Measurements from ENCODE around the gene PLCB1. TPM values are rescaled to one million over a fixed set of nuclear protein-coding genes. Genes with fewer than 3 reads are reported as not detected.

PLCB1 gene
- total and polyA plus RNA-seq, 2 donors (not counting 3 experiments of a cell fraction or from before 2014, with no cell fraction given): 10.2 to 53.4 TPM

DNA sequence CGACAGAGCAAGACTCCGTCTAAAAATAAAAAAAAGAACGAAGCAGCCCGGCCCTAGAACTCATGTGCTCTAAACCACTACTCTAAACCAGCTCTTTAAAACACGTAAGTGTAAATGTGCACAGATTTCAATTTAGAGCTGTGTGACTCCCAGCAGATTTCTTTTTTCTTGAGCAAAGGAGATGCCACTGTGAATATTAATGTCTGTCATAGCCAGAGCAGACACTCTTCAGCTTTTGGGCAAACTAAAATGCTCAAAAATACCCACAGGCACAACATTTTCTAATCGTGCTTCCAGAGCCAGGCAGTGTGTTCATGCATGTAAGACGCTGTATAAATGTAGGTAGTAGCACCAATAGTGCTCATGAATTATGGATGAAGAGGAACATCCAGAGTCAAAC, 717.9 kb downstream of the PLCB1 start:
- ChIA-PET POLR2A (no interaction called here), CTCF (interaction anchor here (1.2 kb wide), 1 partner anchor 543 kb away, joined by 3 read pairs; no protein-coding TSS in a partner anchor)
- dilution Hi-C loops (cut with MboI; ENCODE audit: extremely low pct_ligation_motif_present, low sequenced_read_pairs) (no loop called here), intact Hi-C loops (cut with micrococcal nuclease) (loop anchor here (5.0 to 10.0 kb wide), 2 partner anchors 217 to 325 kb away; partner anchors contain the start of gene PLCB4)
- Histone ChIP-seq H3K4me2 (ENCODE audit: insufficient read depth, low read length) (no peak overlapping the region), H2AFZ (ENCODE audit: low read depth, low read length) (no peak overlapping the region), H3K4me1 (ENCODE audit: control insufficient read depth, extremely low read depth, insufficient read depth, low read length) (peaks cover 13% of the 10 kb centered on the region), H3K36me3 (ENCODE audit: control insufficient read depth in 2 of 2, extremely low read depth in 1 of 2, insufficient read depth in 2 of 2, low read length in 2 of 2) (no peaks in the 10 kb centered on the region), H3K27ac (ENCODE audit: insufficient read depth, low read depth, low read length) (no peak overlapping the region), H4K20me1 (replicated peaks; ENCODE audit: control insufficient read depth, extremely low read depth, insufficient read depth, low read length) (no peaks in the 10 kb centered on the region), H3K27me3 (ENCODE audit: control insufficient read depth in 2 of 2, insufficient read depth in 2 of 2, low read length in 2 of 2) (no peaks in the 10 kb centered on the region), H3K9me1 (replicated peaks; ENCODE audit: control insufficient read depth, extremely low read depth, insufficient read depth, low read length) (no peaks in the 10 kb centered on the region), H3K4me3 (replicated peaks in 1 of 3; ENCODE audit: insufficient read depth in 1 of 3, low read depth in 1 of 3, low read length in 3 of 3) (no peak overlapping the region), H3K9me3 (replicated peaks; ENCODE audit: control insufficient read depth, insufficient read depth, low read length) (no peaks in the 10 kb centered on the region), H3K79me2 (ENCODE audit: control insufficient read depth, insufficient read depth, low read length) (no peaks in the 10 kb centered on the region), H3K9ac (replicated peaks; ENCODE audit: extremely low read depth, insufficient read depth, low read length) (no peak overlapping the region)
- DNase-seq (ENCODE audit: low read depth, low spot score) (no peak), FAIRE-seq (no peak)
- TF ChIP-seq POLR2AphosphoS5 (IDR thresholded peaks at IDR 0.05; ENCODE audit: insufficient read depth, low read depth, low read length) (no peak), EZH2 (IDR thresholded peaks at IDR 0.05; ENCODE audit: borderline replicate concordance, low read depth, low read length, severe bottlenecking) (no peak), JUN (IDR thresholded peaks at IDR 0.05; ENCODE audit: borderline replicate concordance, insufficient read depth, insufficient read length, low read depth) (no peak), FOS (IDR thresholded peaks at IDR 0.05; ENCODE audit: borderline replicate concordance, insufficient read depth, low read length) (no peak)
- TF ChIP-seq, protein P1, sequence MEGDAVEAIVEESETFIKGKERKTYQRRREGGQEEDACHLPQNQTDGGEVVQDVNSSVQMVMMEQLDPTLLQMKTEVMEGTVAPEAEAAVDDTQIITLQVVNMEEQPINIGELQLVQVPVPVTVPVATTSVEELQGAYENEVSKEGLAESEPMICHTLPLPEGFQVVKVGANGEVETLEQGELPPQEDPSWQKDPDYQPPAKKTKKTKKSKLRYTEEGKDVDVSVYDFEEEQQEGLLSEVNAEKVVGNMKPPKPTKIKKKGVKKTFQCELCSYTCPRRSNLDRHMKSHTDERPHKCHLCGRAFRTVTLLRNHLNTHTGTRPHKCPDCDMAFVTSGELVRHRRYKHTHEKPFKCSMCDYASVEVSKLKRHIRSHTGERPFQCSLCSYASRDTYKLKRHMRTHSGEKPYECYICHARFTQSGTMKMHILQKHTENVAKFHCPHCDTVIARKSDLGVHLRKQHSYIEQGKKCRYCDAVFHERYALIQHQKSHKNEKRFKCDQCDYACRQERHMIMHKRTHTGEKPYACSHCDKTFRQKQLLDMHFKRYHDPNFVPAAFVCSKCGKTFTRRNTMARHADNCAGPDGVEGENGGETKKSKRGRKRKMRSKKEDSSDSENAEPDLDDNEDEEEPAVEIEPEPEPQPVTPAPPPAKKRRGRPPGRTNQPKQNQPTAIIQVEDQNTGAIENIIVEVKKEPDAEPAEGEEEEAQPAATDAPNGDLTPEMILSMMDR (IDR thresholded peaks at IDR 0.05; ENCODE audit: extremely low read depth in 1 of 2, insufficient read depth in 1 of 2, low read depth in 1 of 2, low read length in 2 of 2): no peak
- no TSS peak for BruUV-seq (replicated peaks)

DNA sequence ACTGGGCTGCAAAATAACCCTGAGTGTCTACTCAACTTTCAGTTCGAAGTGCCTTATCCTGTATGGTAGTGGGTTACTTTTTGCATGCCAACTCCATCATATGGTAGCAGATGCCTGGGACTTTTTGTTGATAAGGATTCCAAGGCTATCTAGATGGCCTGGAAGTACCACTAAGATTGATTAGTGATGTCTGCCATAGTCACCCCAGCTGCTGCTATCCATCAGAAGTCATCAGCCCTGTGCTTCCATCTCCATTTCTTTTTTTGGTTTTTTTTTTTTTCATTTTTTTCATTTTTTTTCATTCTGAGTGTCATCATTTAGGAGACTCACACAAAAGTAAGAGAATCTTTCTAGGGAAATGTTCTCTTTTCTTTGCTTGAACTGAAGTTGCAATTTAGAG, 719.4 kb downstream of the PLCB1 start:
- Histone ChIP-seq H3K27me3 (ENCODE audit: control insufficient read depth in 2 of 2, insufficient read depth in 2 of 2, low read length in 2 of 2) (no peaks in the 10 kb centered on the region), H3K27ac (ENCODE audit: insufficient read depth, low read depth, low read length) (no peak overlapping the region), H3K9ac (replicated peaks; ENCODE audit: extremely low read depth, insufficient read depth, low read length) (no peak overlapping the region), H4K20me1 (replicated peaks; ENCODE audit: control insufficient read depth, extremely low read depth, insufficient read depth, low read length) (no peaks in the 10 kb centered on the region), H3K9me1 (replicated peaks; ENCODE audit: control insufficient read depth, extremely low read depth, insufficient read depth, low read length) (no peaks in the 10 kb centered on the region), H3K9me3 (replicated peaks; ENCODE audit: control insufficient read depth, insufficient read depth, low read length) (no peaks in the 10 kb centered on the region), H3K36me3 (ENCODE audit: control insufficient read depth in 2 of 2, extremely low read depth in 1 of 2, insufficient read depth in 2 of 2, low read length in 2 of 2) (no peaks in the 10 kb centered on the region), H3K4me3 (replicated peaks in 1 of 3; ENCODE audit: insufficient read depth in 1 of 3, low read depth in 1 of 3, low read length in 3 of 3) (no peak overlapping the region), H3K4me2 (ENCODE audit: insufficient read depth, low read length) (no peak overlapping the region), H3K79me2 (ENCODE audit: control insufficient read depth, insufficient read depth, low read length) (no peaks in the 10 kb centered on the region), H3K4me1 (ENCODE audit: control insufficient read depth, extremely low read depth, insufficient read depth, low read length) (peaks cover 13% of the 10 kb centered on the region), H2AFZ (ENCODE audit: low read depth, low read length) (no peak overlapping the region)
- FAIRE-seq: peak; percentile 67
- DNase-seq (ENCODE audit: low read depth, low spot score): no peak
- ChIA-PET CTCF (interaction anchor here (0.7 to 1.0 kb wide), 2 partner anchors 9 to 76 kb away, joined by 3 read pairs; no protein-coding TSS in a partner anchor), POLR2A (no interaction called here)
- no TSS peak for BruUV-seq (replicated peaks)
- intact Hi-C loops (cut with micrococcal nuclease): loop anchor here (5.0 to 10.0 kb wide), 2 partner anchors 216 to 323 kb away; partner anchors contain the start of gene PLCB4
- TF ChIP-seq, protein P1 (IDR thresholded peaks at IDR 0.05; ENCODE audit: extremely low read depth in 1 of 2, insufficient read depth in 1 of 2, low read depth in 1 of 2, low read length in 2 of 2): no peak
- TF ChIP-seq POLR2A (IDR thresholded peaks at IDR 0.05; ENCODE audit: low read depth, low read length): no peak
- no peak for TF ChIP-seq MYC (IDR thresholded peaks at IDR 0.05; ENCODE audit: low read depth, low read length)
- no peak for TF ChIP-seq EZH2 (IDR thresholded peaks at IDR 0.05; ENCODE audit: borderline replicate concordance, low read depth, low read length, severe bottlenecking)
- no peak for TF ChIP-seq JUN (IDR thresholded peaks at IDR 0.05; ENCODE audit: borderline replicate concordance, insufficient read depth, insufficient read length, low read depth)
- no peak for TF ChIP-seq GATA2 (IDR thresholded peaks at IDR 0.05; ENCODE audit: insufficient read depth, insufficient read length, low read depth, low read length)
- TF ChIP-seq POLR2AphosphoS5 (IDR thresholded peaks at IDR 0.05; ENCODE audit: insufficient read depth, low read depth, low read length): no peak
- TF ChIP-seq, protein P2, sequence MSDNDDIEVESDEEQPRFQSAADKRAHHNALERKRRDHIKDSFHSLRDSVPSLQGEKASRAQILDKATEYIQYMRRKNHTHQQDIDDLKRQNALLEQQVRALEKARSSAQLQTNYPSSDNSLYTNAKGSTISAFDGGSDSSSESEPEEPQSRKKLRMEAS (IDR thresholded peaks at IDR 0.05; ENCODE audit: insufficient read depth, insufficient read length): no peak
- TF ChIP-seq FOS (IDR thresholded peaks at IDR 0.05; ENCODE audit: borderline replicate concordance, insufficient read depth, low read length): no peak
- dilution Hi-C loops (cut with MboI; ENCODE audit: extremely low pct_ligation_motif_present, low sequenced_read_pairs): no loop called here
